GM12878 (cell line): ENCODE data around the gene MTMR10. TPM values are rescaled to one million over a fixed set of nuclear protein-coding genes. Genes with fewer than 3 reads are reported as not detected.

ENCODE experiments used
- ATAC-seq: fragments of 200-7000 bp; cut with Tn5 transposase; 3 replicates; pipeline ENCODE4 v1.9.1; 2020; ENCODE audit warnings: mild to moderate bottlenecking, moderate library complexity
- BruUV-seq: library from RNA; stranded (reverse); fragments of 400-500 nt; replicated peaks from 2 replicates; lab custom pipeline; 2021; lab: Mats Ljungman, UMichigan
- CTCF ChIA-PET: fragments of 300-600 bp; sonication (Branson Sonifier 250); formaldehyde crosslinking; extraction: SDS; loops from one replicate; lab custom pipeline; 2021; ENCODE audit warnings: inconsistent platforms; lab: Yijun Ruan, JAX
- POLR2A ChIA-PET: fragments of 350-600 bp; formaldehyde crosslinking; extraction: SDS; loops from one replicate; lab custom pipeline; 2021; ENCODE audit warnings: inconsistent platforms; lab: Charles Lee
- RAD21 ChIA-PET: fragments of 300-600 bp; sonication (Branson Sonifier 250); formaldehyde crosslinking; loops from one replicate; lab custom pipeline; 2023; ENCODE audit warnings: antibody characterized with exemption; ENCODE audit not compliant: unreplicated experiment; lab: Charles Lee
- SMC1A ChIA-PET: fragments of 300-600 bp; sonication (Branson Sonifier 250); formaldehyde crosslinking; loops from one replicate; lab custom pipeline; 2023; ENCODE audit not compliant: unreplicated experiment, uncharacterized antibody; lab: Charles Lee
- DNase-seq: peaks from one replicate; pipeline ENCODE4 v3.0.0-alpha.2; 2011; ENCODE audit warnings: low read depth, low spot score
- FAIRE-seq: peaks from 3 replicates; lab custom pipeline; 2011; peaks lifted over from hg19 to GRCh38; lab: Jason Lieb, UNC
- H2AFZ ChIP-seq: 2 replicates; pipeline ENCODE4 v1.6.0; 2011; ENCODE audit warnings: low read depth, low read length, control low read depth; ENCODE audit not compliant: control insufficient read depth
- H3K27ac ChIP-seq: 2 replicates; pipeline ENCODE4 v1.5.1; 2011; ENCODE audit warnings: control low read depth; ENCODE audit not compliant: control insufficient read depth, insufficient read depth
- H3K27me3 ChIP-seq, 2 experiments: replicated peaks in 1 of 2; 2 replicates each; pipeline versions ENCODE4 v1.6.0 to v1.6.1; 2011; ENCODE audit warnings: low read length in 1 of 2; ENCODE audit not compliant: control insufficient read depth in 2 of 2, insufficient read depth in 2 of 2
- H3K36me3 ChIP-seq, 2 experiments: 2 replicates each; pipeline ENCODE4 v1.5.1; 2011; ENCODE audit warnings: low read length in 1 of 2; ENCODE audit not compliant: control insufficient read depth in 2 of 2, insufficient read depth in 2 of 2
- H3K4me1 ChIP-seq: 2 replicates; pipeline ENCODE4 v1.6.1; 2011; ENCODE audit warnings: mild to moderate bottlenecking, low read length, moderate library complexity, mixed read lengths; ENCODE audit not compliant: control insufficient read depth, insufficient read depth
- H3K4me2 ChIP-seq: 2 replicates; pipeline ENCODE4 v1.6.0; 2011; ENCODE audit warnings: control low read depth; ENCODE audit not compliant: control insufficient read depth, insufficient read depth
- H3K4me3 ChIP-seq: fragments of 200-600 bp; sonication (generic); 2 replicates; pipeline ENCODE4 v1.5.1; 2016
- H3K79me2 ChIP-seq: 2 replicates; pipeline ENCODE4 v1.6.0; 2011; ENCODE audit warnings: low read length; ENCODE audit not compliant: control insufficient read depth, insufficient read depth
- H3K9ac ChIP-seq: 2 replicates; pipeline ENCODE4 v1.8.0; 2011; ENCODE audit warnings: low read length, control low read depth, mixed read lengths; ENCODE audit not compliant: control insufficient read depth, insufficient read depth
- H3K9me3 ChIP-seq: replicated peaks from 3 replicates; pipeline ENCODE4 v1.5.1; 2011; ENCODE audit warnings: mild to moderate bottlenecking, low read length; ENCODE audit not compliant: control insufficient read depth, insufficient read depth
- H4K20me1 ChIP-seq: 2 replicates; pipeline ENCODE4 v1.6.0; 2011; ENCODE audit not compliant: control insufficient read depth, insufficient read depth
- ATF2 ChIP-seq: IDR thresholded peaks from 2 replicates; pipeline ENCODE4 v1.6.1; 2012; ENCODE audit warnings: low read length, inconsistent platforms
- ATF7 ChIP-seq: fragments of 450-650 bp; IDR thresholded peaks from 2 replicates; pipeline ENCODE4 v1.6.1; 2016; ENCODE audit warnings: low read depth, mild to moderate bottlenecking
- CBX3 ChIP-seq: fragments of 200-600 bp; sonication (generic); IDR thresholded peaks from 2 replicates; pipeline ENCODE4 v1.6.1; 2016; ENCODE audit warnings: low read depth, borderline replicate concordance
- CHD2 ChIP-seq: IDR thresholded peaks from 2 replicates; pipeline ENCODE4 v1.6.1; 2011; ENCODE audit warnings: low read depth, low read length, improper control_type of control experiment, borderline replicate concordance
- KDM1A ChIP-seq: fragments of 200-600 bp; sonication (generic); IDR thresholded peaks from 2 replicates; pipeline ENCODE4 v1.6.1; 2016; ENCODE audit warnings: borderline replicate concordance
- KLF5 ChIP-seq: fragments of 450-650 bp; IDR thresholded peaks from 2 replicates; pipeline ENCODE4 v1.6.1; 2014; ENCODE audit warnings: mild to moderate bottlenecking; ENCODE audit not compliant: partially characterized antibody
- MYC ChIP-seq: IDR thresholded peaks from 2 replicates; pipeline ENCODE4 v1.6.1; 2011; ENCODE audit warnings: mild to moderate bottlenecking, low read length, moderate library complexity, inconsistent platforms; ENCODE audit not compliant: insufficient read depth, insufficient replicate concordance, insufficient read length, severe bottlenecking
- NFIC ChIP-seq: IDR thresholded peaks from 2 replicates; pipeline ENCODE4 v1.6.1; 2012; ENCODE audit warnings: low read depth, mild to moderate bottlenecking, inconsistent platforms, low read length, moderate library complexity
- RAD21 ChIP-seq: IDR thresholded peaks from 2 replicates; pipeline ENCODE4 v1.6.1; 2011; ENCODE audit warnings: mild to moderate bottlenecking, low read depth, low read length, moderate library complexity; ENCODE audit not compliant: insufficient read depth
- RELA ChIP-seq: fragments of 450-650 bp; IDR thresholded peaks from 2 replicates; pipeline ENCODE4 v1.8.0; 2014; ENCODE audit warnings: borderline replicate concordance; ENCODE audit not compliant: partially characterized antibody
- SREBF2 ChIP-seq: IDR thresholded peaks from 2 replicates; pipeline ENCODE4 v1.6.1; 2012; ENCODE audit warnings: mild to moderate bottlenecking, low read length
- TAF1 ChIP-seq: IDR thresholded peaks from 2 replicates; pipeline ENCODE4 v1.6.1; 2011; ENCODE audit warnings: mild to moderate bottlenecking, low read depth, low read length, borderline replicate concordance
- TCF12 ChIP-seq: IDR thresholded peaks from 2 replicates; pipeline ENCODE4 v1.6.1; 2011; ENCODE audit warnings: low read depth, mild to moderate bottlenecking, low read length
- ZBED1 ChIP-seq: IDR thresholded peaks from 2 replicates; pipeline ENCODE4 v1.6.1; 2016; ENCODE audit warnings: borderline replicate concordance
- ZNF622 ChIP-seq: fragments of 450-650 bp; IDR thresholded peaks from 2 replicates; pipeline ENCODE4 v1.6.1; 2017; ENCODE audit warnings: mild to moderate bottlenecking, inconsistent platforms
- WGBS: methylation state at CpG from one replicate; pipeline ENCODE4 v1.1.6; 2016; ENCODE audit warnings: low lambda C conversion rate; ENCODE audit not compliant: insufficient replicate concordance, insufficient coverage; ENCODE audit errors: missing lambda C conversion rate; 5-methylcytosine and 5-hydroxymethylcytosine counted together
- in situ Hi-C: fragments of 300-500 bp; cut with MboI; formaldehyde crosslinking; loops from 9 replicates; pipeline ENCODE4 v1.14.3; 2018; ENCODE audit warnings: mixed read lengths
- intact Hi-C: fragments of 100-400 bp; cut with micrococcal nuclease; formaldehyde crosslinking; loops from one replicate; pipeline ENCODE4 v1.14.2; 2022; ENCODE audit not compliant: unreplicated experiment
- polyA plus RNA-seq, 11 experiments: library from polyadenylated mRNA; depleted of rRNA in 4 of 11; unstranded in 6 of 11; stranded (reverse) in 5 of 11; fragments of >200 nt; fragmentation: Nextera tagmentation in 4 of 11; fragmentation: Illumina TruSeq in 1 of 11; extraction: Ambion mirVana in 4 of 11; extraction: Trizol in 1 of 11; gene quantifications; 1 replicate in 1 of 11; 2 replicates in 10 of 11; pipeline versions ENCODE4 v1.2.1 to v1.2.3, GENCODE V29; 2011 to 2016; ENCODE audit warnings: inconsistent platforms in 2 of 11, missing spikeins in 2 of 11, low read depth in 1 of 11
- total RNA-seq, 4 experiments: library from RNA; depleted of rRNA in 3 of 4; stranded (reverse); fragments of >200 nt in 3 of 4; fragmentation: Illumina TruSeq in 1 of 4; extraction: Trizol in 1 of 4; gene quantifications; 2 replicates each; pipeline versions ENCODE4 v1.2.1 to v1.2.3, GENCODE V29; 2013 to 2021

MTMR10 gene
- total and polyA plus RNA-seq, 10 of the 15 experiments (the other 5 are each of a cell fraction or from before 2014, with no cell fraction given) = 1.9 to 13.6 (median 8.9) TPM

- TF ChIP-seq SREBF2 (no peak), ATF2 (no peak), ATF7 (no peak), MYC (no peak), KDM1A (no peak), CBX3 (no peak)
Measured at GRCh38 chr15:30969724-30970123, 21.7 kb downstream of the MTMR10 start (continued).

- ChIA-PET POLR2A (no interaction called here), RAD21 (interaction anchor here (0.6 kb wide), 1 partner anchor 20 kb away, joined by 3 read pairs; no protein-coding TSS in a partner anchor), SMC1A (interaction anchor here (0.9 to 1.5 kb wide), 3 partner anchors 14 to 50 kb away, joined by 3 to 5 read pairs (median 4); no protein-coding TSS in a partner anchor), CTCF (interaction anchor here (0.6 to 1.2 kb wide), 4 partner anchors 13 to 166 kb away, joined by 3 to 4 read pairs (median 4); no protein-coding TSS in a partner anchor)
- Histone ChIP-seq H3K9me3 (no peaks in the 10 kb centered on the region), H4K20me1 (no peaks in the 10 kb centered on the region), H3K4me3 (no peak overlapping the region), H3K36me3 (peaks cover 1 to 10% of the 10 kb centered on the region in 2 experiments), H2AFZ (no peak overlapping the region), H3K27me3 (no peaks in the 10 kb centered on the region), H3K4me1 (peaks cover 3% of the 10 kb centered on the region; the same call in 1 of the 2 replicates), H3K27ac (no peak overlapping the region), H3K4me2 (no peak overlapping the region), H3K9ac (no peak overlapping the region), H3K79me2 (no peaks in the 10 kb centered on the region)
- 81% methylated on average over 3 of the region's 3 CpGs for WGBS
- no peak for TF ChIP-seq RAD21
- TF ChIP-seq CHD2 = no peak
- TF ChIP-seq CBX3 = no peak
- TF ChIP-seq ZNF622 = no peak
- TF ChIP-seq ZBED1 = no peak
- TF ChIP-seq KLF5 = no peak
- TF ChIP-seq NFIC = no peak
- no peak for TF ChIP-seq TCF12
- TF ChIP-seq RELA = no peak
- TF ChIP-seq TAF1 = no peak
- intact Hi-C loops = no loop called here
- in situ Hi-C loops = no loop called here
- no TSS peak for BruUV-seq
- FAIRE-seq (no peak), DNase-seq (no peak), ATAC-seq (no peak)
Measured at GRCh38 chr15:30963681-30964080, 27.7 kb downstream of the MTMR10 start.
